ENCODE data around the gene ZBTB14.

ZBTB14 gene

DNA sequence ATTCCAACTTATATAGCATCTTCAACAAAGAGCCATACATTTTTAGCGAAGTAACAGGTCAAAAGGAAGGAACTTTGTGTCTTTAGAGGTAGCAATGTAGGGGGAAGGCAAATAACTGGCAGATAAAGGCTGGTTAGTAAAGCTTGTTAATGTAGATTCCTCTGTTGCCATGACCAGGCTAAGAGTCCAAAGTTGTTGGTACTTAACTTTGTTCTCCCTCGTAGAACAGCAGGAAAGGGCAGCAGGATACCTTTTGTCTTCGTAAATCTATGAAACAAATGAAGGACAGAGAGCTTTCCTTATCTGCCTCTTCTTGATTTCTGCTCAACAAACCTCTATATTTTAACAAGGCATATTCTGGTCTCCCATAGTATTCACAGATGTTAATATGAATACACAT, 18.6 kb downstream of the ZBTB14 start:
- no peak overlapping the region for H3K4me3 ChIP-seq (replicated peaks; ENCODE audit: low read depth, low read length)
- no peak for DNase-seq (ENCODE audit: extremely low read depth, low read depth)
- no peak for TF ChIP-seq CTCF (IDR thresholded peaks at IDR 0.05; ENCODE audit: low read depth, low read length, missing control alignments)

- H3K4me3 ChIP-seq (replicated peaks; ENCODE audit: low read depth, low read length), result no peak overlapping the region
- no peak for DNase-seq (ENCODE audit: extremely low read depth, low read depth)
- no peak for TF ChIP-seq CTCF (IDR thresholded peaks at IDR 0.05; ENCODE audit: low read depth, low read length, missing control alignments)
Observed at GRCh38 chr18:5275872-5276271, 19.7 kb downstream of the ZBTB14 start.

DNA sequence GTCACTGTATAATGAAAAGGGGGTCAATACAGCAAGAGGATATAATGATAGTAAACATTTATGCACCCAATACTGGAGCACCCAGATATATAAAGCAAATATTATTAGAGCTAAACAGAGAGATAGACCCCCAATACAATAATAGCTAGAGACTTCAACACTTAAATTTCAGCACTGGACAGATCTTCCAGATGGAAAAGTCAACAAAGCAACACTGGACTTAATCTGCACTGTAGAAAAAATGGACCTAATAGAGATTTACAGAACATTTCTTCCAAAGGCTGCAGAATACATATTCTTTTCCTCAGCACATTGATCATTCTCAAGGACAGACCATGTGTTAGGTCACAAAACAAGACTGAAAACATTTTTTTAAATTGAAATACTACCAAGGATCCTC, 26.7 kb downstream of the ZBTB14 start:
- TF ChIP-seq CTCF (IDR thresholded peaks at IDR 0.05; ENCODE audit: low read depth, low read length, missing control alignments), result no peak
- no peak overlapping the region for H3K4me3 ChIP-seq (replicated peaks; ENCODE audit: low read depth, low read length)
- DNase-seq (ENCODE audit: extremely low read depth, low read depth), result no peak

- DNase-seq (ENCODE audit: extremely low read depth, low read depth), result no peak
- TF ChIP-seq CTCF (IDR thresholded peaks at IDR 0.05; ENCODE audit: low read depth, low read length, missing control alignments), result no peak
- no peak overlapping the region for H3K4me3 ChIP-seq (replicated peaks; ENCODE audit: low read depth, low read length)
Observed at GRCh38 chr18:5266721-5267120, 28.8 kb downstream of the ZBTB14 start.

GRCh38 chr18:5253910-5254309, 41.6 kb downstream of the ZBTB14 start:
- no peak overlapping the region for H3K4me3 ChIP-seq (replicated peaks; ENCODE audit: low read depth, low read length)
- DNase-seq (ENCODE audit: extremely low read depth, low read depth), result no peak
- TF ChIP-seq CTCF (IDR thresholded peaks at IDR 0.05; ENCODE audit: low read depth, low read length, missing control alignments), result no peak

- no peak for TF ChIP-seq CTCF (IDR thresholded peaks at IDR 0.05; ENCODE audit: low read depth, low read length, missing control alignments)
- no peak overlapping the region for H3K4me3 ChIP-seq (replicated peaks; ENCODE audit: low read depth, low read length)
- DNase-seq (ENCODE audit: extremely low read depth, low read depth), result no peak
Observed at GRCh38 chr18:5251117-5251516, 44.4 kb downstream of the ZBTB14 start.

DNA sequence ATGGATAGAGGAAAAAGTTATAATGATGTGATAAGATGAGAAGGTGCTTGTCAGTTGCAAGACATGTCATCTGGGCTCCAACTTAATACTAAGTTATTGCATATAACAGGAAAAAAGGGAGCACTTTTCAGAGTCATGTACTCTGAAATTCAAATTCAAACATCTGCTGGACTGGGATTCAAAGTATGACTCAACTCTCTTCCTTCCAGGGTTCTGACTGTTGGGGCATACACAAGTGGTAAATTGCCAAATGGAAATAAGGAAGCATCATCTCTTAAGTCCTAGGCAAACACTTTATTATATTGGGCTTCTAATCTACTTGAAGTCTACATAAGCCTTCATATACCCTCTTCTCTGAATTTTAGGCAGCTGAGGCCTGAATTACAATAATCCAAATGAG, 44.9 kb downstream of the ZBTB14 start:
- H3K4me3 ChIP-seq (replicated peaks; ENCODE audit: low read depth, low read length), result no peak overlapping the region
- TF ChIP-seq CTCF (IDR thresholded peaks at IDR 0.05; ENCODE audit: low read depth, low read length, missing control alignments), result no peak

More for the DNA sequence above, 44.9 kb downstream of the ZBTB14 start:
- DNase-seq (ENCODE audit: extremely low read depth, low read depth), result no peak
